RWPE1 (cell line): Measurements from ENCODE around the gene DENND2D.

ENCODE experiments used
- CTCF ChIA-PET: fragments of 350-600 bp; sonication (Branson Sonifier 250); formaldehyde crosslinking; extraction: SDS; loops from one replicate; lab custom pipeline; 2021; lab: Yijun Ruan, JAX
- POLR2A ChIA-PET: fragments of 400-600 bp; formaldehyde crosslinking; extraction: SDS; loops from one replicate; lab custom pipeline; 2020; ENCODE audit warnings: antibody characterized with exemption; ENCODE audit not compliant: low non-redundant PET; lab: Yijun Ruan, JAX
- DNase-seq: peaks from one replicate; pipeline ENCODE4 v3.0.0; 2012; ENCODE audit warnings: low spot score
- H3K27ac ChIP-seq: fragments of 450-650 bp; 2 replicates; pipeline ENCODE4 v1.5.1; 2017
- TF ChIP-seq, protein P1 (sequence below): fragments of 450-650 bp; conservative IDR thresholded peaks from 2 replicates; pipeline ENCODE4 v1.5.1; 2017; ENCODE audit warnings: low read depth, mild to moderate bottlenecking

The DENND2D gene

GRCh38 chr1:111214074-111214801 is 13.8 kb upstream of the DENND2D start:
- TF ChIP-seq, protein P1, sequence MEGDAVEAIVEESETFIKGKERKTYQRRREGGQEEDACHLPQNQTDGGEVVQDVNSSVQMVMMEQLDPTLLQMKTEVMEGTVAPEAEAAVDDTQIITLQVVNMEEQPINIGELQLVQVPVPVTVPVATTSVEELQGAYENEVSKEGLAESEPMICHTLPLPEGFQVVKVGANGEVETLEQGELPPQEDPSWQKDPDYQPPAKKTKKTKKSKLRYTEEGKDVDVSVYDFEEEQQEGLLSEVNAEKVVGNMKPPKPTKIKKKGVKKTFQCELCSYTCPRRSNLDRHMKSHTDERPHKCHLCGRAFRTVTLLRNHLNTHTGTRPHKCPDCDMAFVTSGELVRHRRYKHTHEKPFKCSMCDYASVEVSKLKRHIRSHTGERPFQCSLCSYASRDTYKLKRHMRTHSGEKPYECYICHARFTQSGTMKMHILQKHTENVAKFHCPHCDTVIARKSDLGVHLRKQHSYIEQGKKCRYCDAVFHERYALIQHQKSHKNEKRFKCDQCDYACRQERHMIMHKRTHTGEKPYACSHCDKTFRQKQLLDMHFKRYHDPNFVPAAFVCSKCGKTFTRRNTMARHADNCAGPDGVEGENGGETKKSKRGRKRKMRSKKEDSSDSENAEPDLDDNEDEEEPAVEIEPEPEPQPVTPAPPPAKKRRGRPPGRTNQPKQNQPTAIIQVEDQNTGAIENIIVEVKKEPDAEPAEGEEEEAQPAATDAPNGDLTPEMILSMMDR = no peak
- H3K27ac ChIP-seq = no peak overlapping the region
- CTCF ChIA-PET = no interaction called here
- DNase-seq = no peak
- POLR2A ChIA-PET = no interaction called here

DNA sequence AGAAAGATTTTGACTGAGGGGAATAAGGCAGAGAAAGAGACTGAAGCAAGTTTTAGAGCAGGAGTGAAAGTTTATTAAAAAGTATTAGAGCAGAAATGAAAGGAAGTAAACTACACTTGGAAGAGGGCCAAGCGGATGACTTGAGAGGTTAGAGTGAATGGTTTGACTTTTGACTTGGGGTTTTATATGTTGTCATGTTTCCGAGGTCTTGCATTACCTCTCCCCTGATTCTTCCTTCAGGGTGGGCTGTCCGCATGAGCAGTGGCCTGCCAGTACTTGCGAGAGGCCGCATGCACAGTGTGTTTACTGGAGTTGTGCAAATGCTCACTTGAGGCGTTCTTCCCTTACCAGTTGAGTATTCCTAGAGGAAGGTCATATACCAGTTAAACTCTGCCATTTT is 13.0 kb upstream of the DENND2D start:
- DNase-seq = no peak
- ChIA-PET POLR2A (no interaction called here), CTCF (no interaction called here)
- TF ChIP-seq, protein P1 = no peak
- H3K27ac ChIP-seq = no peak overlapping the region

DNA sequence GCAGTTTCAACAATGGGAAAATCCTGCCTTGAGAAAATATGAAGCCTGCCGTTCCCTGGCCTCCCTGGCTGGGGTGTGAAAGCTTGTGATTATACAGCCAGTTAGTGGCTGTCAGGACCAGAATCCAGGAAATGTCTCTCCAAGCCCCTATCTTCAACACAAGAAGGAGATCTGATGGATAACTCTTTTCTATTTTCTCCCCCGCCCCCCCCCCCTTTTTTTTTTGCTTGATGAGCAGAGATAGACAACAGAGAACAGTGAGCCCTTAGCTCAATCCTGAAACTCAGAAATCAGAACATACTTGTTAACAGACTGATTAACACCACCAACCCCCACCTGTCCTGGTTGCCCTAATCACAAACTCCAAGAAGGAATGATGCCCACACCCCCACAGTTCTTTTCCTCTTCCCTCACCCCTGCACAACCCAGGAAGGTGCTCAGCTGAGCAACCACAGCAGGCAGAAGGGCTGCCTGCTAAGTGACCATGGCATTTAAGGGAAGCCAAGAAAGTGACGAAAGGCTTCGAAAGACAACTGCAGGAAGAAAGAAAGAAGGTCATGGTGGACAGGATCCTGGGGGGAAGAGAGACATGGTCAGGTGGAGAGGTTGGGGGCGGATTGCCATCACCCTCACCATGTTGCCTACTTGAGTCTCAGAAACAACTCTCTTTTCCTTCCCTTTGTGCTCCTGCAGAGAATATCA is 12.3 kb upstream of the DENND2D start:
- POLR2A ChIA-PET = interaction anchor here (0.5 kb wide), 1 partner anchor 10 kb away, joined by 5 read pairs; no protein-coding TSS in a partner anchor
- no peak for DNase-seq
- H3K27ac ChIP-seq = no peak overlapping the region
- CTCF ChIA-PET = interaction anchor here (0.6 kb wide), 1 partner anchor 1465 kb away, joined by 4 read pairs; no protein-coding TSS in a partner anchor
- TF ChIP-seq, protein P1 = no peak

- CTCF ChIA-PET = interaction anchor here (0.5 kb wide), 1 partner anchor 51 kb away, joined by 9 read pairs; no protein-coding TSS in a partner anchor
- no peak overlapping the region for H3K27ac ChIP-seq
- TF ChIP-seq, protein P1 = no peak
- POLR2A ChIA-PET = no interaction called here
- DNase-seq = no peak
Observed at GRCh38 chr1:111211921-111212320, 11.5 kb upstream of the DENND2D start.

DNA sequence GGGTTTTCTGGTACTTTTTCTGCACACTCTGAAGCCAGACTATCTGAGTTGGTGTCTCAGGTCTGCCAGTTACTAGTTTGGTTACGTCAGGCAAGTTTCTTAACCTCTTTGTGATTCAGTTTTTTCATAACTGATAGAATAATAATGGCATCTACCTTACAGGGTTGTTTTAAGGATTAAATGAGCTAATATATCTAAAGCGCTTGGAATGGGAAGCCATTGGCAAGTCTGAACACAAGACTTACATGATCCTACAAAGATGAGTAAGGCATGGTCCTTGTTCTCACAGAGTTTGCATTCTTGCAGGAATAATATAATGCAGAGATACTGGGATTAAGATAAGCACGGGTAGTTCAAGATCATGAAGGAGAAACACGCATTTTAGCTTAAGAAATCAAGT is 9.2 kb upstream of the DENND2D start:
- no peak overlapping the region for H3K27ac ChIP-seq
- TF ChIP-seq, protein P1 = no peak
- no peak for DNase-seq
- ChIA-PET CTCF (no interaction called here), POLR2A (no interaction called here)

DNA sequence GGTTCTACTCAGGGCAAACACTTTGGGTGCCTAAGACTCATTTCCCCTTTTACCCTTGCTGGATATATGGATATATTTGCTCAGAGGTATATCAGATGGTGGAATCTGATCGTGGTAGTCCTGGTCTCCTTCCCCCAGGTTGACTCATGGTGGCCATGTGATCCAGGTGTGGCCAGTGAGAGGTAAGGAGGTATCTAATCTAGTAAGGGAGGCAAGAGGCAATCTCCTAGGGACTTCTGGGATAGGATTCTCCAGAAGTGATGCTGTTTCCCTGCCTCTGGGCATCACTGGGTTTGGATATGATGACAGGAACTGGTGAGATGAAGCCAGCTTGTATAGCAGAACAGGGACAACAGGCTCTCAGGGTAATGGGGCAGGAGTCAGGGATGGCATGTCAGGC is 8.5 kb upstream of the DENND2D start:
- DNase-seq = no peak
- no peak overlapping the region for H3K27ac ChIP-seq
- ChIA-PET POLR2A (no interaction called here), CTCF (no interaction called here)
- TF ChIP-seq, protein P1 = no peak
